Osteoblast (primary cell): Measurements from ENCODE around the gene RTP3. TPM values are rescaled to one million over a fixed set of nuclear protein-coding genes. Genes with fewer than 3 reads are reported as not detected.

ENCODE experiments used
- DNase-seq: peaks from one replicate; pipeline ENCODE4 v3.0.0; 2011; ENCODE audit warnings: low spot score, mixed read lengths; ENCODE audit not compliant: insufficient read length; ENCODE audit errors: missing footprints
- H2AFZ ChIP-seq: 2 replicates; pipeline ENCODE4 v1.6.0; 2011; ENCODE audit warnings: mild to moderate bottlenecking, low read length
- H3K27ac ChIP-seq: 2 replicates; pipeline ENCODE4 v1.5.1; 2011; ENCODE audit warnings: mild to moderate bottlenecking, low read depth, low read length, moderate library complexity
- H3K27me3 ChIP-seq: 2 replicates; pipeline ENCODE4 v1.6.0; 2012; ENCODE audit warnings: mild to moderate bottlenecking, control low read depth, inconsistent platforms, low read length, moderate library complexity; ENCODE audit not compliant: insufficient read depth
- H3K36me3 ChIP-seq: 2 replicates; pipeline ENCODE4 v1.5.1; 2011; ENCODE audit warnings: mild to moderate bottlenecking, low read length, control low read depth, moderate library complexity; ENCODE audit not compliant: insufficient read depth
- H3K4me1 ChIP-seq: 2 replicates; pipeline ENCODE4 v1.5.1; 2011; ENCODE audit warnings: mild to moderate bottlenecking, low read length, control low read depth, moderate library complexity; ENCODE audit not compliant: insufficient read depth
- H3K4me2 ChIP-seq: 2 replicates; pipeline ENCODE4 v1.6.0; 2011; ENCODE audit warnings: mild to moderate bottlenecking, low read length; ENCODE audit not compliant: insufficient read depth
- H3K4me3 ChIP-seq: fragments of 200-600 bp; sonication (generic); 3 replicates; pipeline ENCODE4 v1.5.1; 2012; ENCODE audit warnings: mild to moderate bottlenecking, low read length, inconsistent platforms; ENCODE audit not compliant: insufficient read depth
- H3K79me2 ChIP-seq: 2 replicates; pipeline ENCODE4 v1.6.0; 2012; ENCODE audit warnings: mild to moderate bottlenecking, low read length, control low read depth, inconsistent platforms; ENCODE audit not compliant: insufficient read depth
- H3K9me3 ChIP-seq: 2 replicates; pipeline ENCODE4 v1.5.1; 2011; ENCODE audit warnings: low read depth, low read length, control low read depth
- H4K20me1 ChIP-seq: 2 replicates; pipeline ENCODE4 v1.6.0; 2012; ENCODE audit warnings: mild to moderate bottlenecking, low read length, control low read depth; ENCODE audit not compliant: insufficient read depth
- total RNA-seq: library from RNA; depleted of rRNA; stranded (reverse); fragments of >200 nt; gene quantifications from 2 replicates; pipeline ENCODE4 v1.2.3, GENCODE V29; 2012
- TF ChIP-seq, protein P1 (sequence below): IDR thresholded peaks from 2 replicates; pipeline ENCODE4 v1.5.1; 2011; ENCODE audit warnings: mild to moderate bottlenecking, low read depth, low read length, moderate library complexity; ENCODE audit errors: extremely low read depth

Gene RTP3
- total RNA-seq, 1 donor = not detected

DNA sequence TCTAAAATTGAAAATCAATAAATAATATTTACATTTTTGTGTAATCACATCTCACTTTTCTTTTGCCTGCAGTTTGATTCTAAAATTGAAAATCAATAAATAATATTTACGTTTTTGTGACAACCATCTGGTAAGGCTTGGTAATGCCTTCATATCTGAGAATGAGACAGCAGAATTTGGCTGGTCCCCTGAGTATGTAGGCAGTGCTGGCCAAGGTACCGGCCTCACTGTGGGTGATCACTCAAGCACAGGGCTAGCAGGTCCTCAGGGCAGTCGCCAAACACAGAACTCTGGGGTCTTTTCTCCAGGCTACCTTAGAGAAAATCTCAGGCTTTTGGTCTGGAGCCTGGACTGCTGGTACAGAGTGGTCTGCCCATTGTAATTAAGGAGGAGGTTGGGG, 26.2 kb downstream of the RTP3 start:
- Histone ChIP-seq H3K36me3 (no peaks in the 10 kb centered on the region), H3K4me2 (no peak overlapping the region), H2AFZ (no peak overlapping the region), H3K4me3 (no peak overlapping the region), H3K9me3 (no peaks in the 10 kb centered on the region), H3K4me1 (no peaks in the 10 kb centered on the region), H4K20me1 (no peaks in the 10 kb centered on the region), H3K27me3 (no peaks in the 10 kb centered on the region), H3K27ac (no peak overlapping the region), H3K79me2 (no peaks in the 10 kb centered on the region)
- TF ChIP-seq, protein P1, sequence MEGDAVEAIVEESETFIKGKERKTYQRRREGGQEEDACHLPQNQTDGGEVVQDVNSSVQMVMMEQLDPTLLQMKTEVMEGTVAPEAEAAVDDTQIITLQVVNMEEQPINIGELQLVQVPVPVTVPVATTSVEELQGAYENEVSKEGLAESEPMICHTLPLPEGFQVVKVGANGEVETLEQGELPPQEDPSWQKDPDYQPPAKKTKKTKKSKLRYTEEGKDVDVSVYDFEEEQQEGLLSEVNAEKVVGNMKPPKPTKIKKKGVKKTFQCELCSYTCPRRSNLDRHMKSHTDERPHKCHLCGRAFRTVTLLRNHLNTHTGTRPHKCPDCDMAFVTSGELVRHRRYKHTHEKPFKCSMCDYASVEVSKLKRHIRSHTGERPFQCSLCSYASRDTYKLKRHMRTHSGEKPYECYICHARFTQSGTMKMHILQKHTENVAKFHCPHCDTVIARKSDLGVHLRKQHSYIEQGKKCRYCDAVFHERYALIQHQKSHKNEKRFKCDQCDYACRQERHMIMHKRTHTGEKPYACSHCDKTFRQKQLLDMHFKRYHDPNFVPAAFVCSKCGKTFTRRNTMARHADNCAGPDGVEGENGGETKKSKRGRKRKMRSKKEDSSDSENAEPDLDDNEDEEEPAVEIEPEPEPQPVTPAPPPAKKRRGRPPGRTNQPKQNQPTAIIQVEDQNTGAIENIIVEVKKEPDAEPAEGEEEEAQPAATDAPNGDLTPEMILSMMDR = no peak
- no peak for DNase-seq

DNA sequence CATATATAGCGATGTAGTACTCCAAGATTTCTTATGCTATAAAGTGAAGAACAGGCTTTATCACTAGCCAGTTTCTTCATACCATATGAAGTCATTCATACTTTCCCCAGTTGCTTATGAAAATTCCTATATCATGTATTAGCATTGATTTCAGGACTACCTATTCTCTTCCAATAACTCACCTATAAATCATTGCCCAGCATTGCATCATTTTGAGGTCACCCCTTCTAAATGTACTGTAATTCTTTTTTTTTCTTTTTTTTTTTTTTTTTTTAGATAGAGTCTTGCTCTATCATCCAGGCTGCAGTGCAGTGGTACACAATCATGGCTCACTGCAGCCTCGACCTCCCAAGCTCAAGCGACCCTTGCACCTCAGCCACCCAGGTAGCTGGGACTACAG, 27.1 kb downstream of the RTP3 start:
- Histone ChIP-seq H3K27me3 (no peaks in the 10 kb centered on the region), H2AFZ (no peak overlapping the region), H3K4me3 (no peak overlapping the region), H3K79me2 (no peaks in the 10 kb centered on the region), H3K27ac (no peak overlapping the region), H3K4me2 (no peak overlapping the region), H3K4me1 (no peaks in the 10 kb centered on the region), H3K36me3 (no peaks in the 10 kb centered on the region), H3K9me3 (no peaks in the 10 kb centered on the region), H4K20me1 (no peaks in the 10 kb centered on the region)
- TF ChIP-seq, protein P1 = no peak
- no peak for DNase-seq

DNA sequence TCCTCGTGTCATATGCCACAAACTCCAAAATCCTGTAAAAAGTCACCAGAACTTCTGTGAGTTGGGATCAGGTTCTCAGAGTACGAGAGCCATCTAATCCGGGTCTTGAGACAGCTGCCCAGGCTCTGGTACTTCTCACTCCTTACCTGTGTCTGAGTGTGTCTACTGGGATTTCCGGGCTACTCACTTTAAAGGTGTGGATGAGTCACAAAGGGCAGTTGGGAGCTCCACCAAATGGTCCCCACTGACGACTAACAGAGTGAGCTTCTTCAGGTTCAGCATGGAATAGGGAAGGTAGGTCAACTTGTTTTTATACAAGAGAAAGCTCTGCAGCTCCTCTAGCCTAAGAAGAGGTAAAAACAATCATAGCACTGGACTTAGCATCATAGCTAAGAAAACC, 29.5 kb downstream of the RTP3 start:
- DNase-seq = no peak
- Histone ChIP-seq H3K4me3 (no peak overlapping the region), H3K27me3 (no peaks in the 10 kb centered on the region), H3K9me3 (no peaks in the 10 kb centered on the region), H2AFZ (no peak overlapping the region), H3K36me3 (no peaks in the 10 kb centered on the region), H3K79me2 (no peaks in the 10 kb centered on the region), H3K4me2 (no peak overlapping the region), H4K20me1 (no peaks in the 10 kb centered on the region), H3K4me1 (no peaks in the 10 kb centered on the region), H3K27ac (no peak overlapping the region)
- TF ChIP-seq, protein P1 = no peak

DNA sequence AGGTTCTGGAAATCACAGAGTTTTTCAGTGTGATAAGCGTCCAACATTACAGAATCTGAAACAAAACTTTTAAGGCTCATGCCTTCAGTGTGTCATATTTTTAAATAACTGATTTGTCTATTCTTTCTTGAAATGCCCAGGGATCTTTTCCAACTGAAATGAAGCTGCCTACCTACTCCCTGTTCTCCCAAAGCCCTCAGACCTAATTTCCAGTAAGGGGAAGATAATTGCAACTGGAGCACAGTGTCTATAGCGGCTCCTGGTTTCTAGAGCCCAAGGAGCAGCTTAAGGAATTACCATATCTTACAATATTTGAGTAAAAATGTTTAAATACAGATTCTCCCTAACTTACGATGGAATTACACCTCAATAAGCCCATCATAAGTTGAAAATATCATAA, 35.3 kb downstream of the RTP3 start:
- H3K4me3 ChIP-seq = no peak overlapping the region
- no peaks in the 10 kb centered on the region for H3K4me1 ChIP-seq
- H3K9me3 ChIP-seq = no peaks in the 10 kb centered on the region
- TF ChIP-seq, protein P1 = no peak
- no peak overlapping the region for H2AFZ ChIP-seq
- no peaks in the 10 kb centered on the region for H4K20me1 ChIP-seq
- H3K27ac ChIP-seq = no peak overlapping the region
- no peaks in the 10 kb centered on the region for H3K27me3 ChIP-seq
- no peak overlapping the region for H3K4me2 ChIP-seq
- DNase-seq = no peak
- no peaks in the 10 kb centered on the region for H3K36me3 ChIP-seq
- H3K79me2 ChIP-seq = no peaks in the 10 kb centered on the region
